HepG2 (cell line): ENCODE results near the gene MYO15A. TPM values are rescaled to one million over a fixed set of nuclear protein-coding genes. Genes with fewer than 3 reads are reported as not detected.

Source experiments
- ATAC-seq: fragments of 200-7000 bp; cut with Tn5 transposase; 3 replicates; pipeline ENCODE4 v1.9.1; 2020; ENCODE audit warnings: mild to moderate bottlenecking, moderate library complexity
- BruUV-seq: library from RNA; stranded (reverse); fragments of 400-500 nt; replicated peaks from 2 replicates; lab custom pipeline; 2021; lab: Mats Ljungman, UMichigan
- CTCF ChIA-PET: fragments of 300-600 bp; formaldehyde crosslinking; extraction: SDS; loops from one replicate; lab custom pipeline; 2021; ENCODE audit warnings: low total read pairs, inconsistent platforms, low intra/inter-chr PET ratio; lab: Yijun Ruan, JAX
- POLR2A ChIA-PET: fragments of 350-600 bp; sonication (Branson Sonifier 250); formaldehyde crosslinking; loops from one replicate; lab custom pipeline; 2020; ENCODE audit warnings: antibody characterized with exemption, inconsistent platforms; lab: Yijun Ruan, JAX
- DNase-seq: peaks from one replicate; pipeline ENCODE4 v3.0.0-alpha.2; 2015; ENCODE audit warnings: low spot score
- FAIRE-seq: peaks from 3 replicates; lab custom pipeline; 2011; peaks lifted over from hg19 to GRCh38; lab: Jason Lieb, UNC
- H2AFZ ChIP-seq: one replicate; pipeline ENCODE4 v1.6.1; 2011; ENCODE audit warnings: low read length, inconsistent platforms
- H3K27ac ChIP-seq: fragments of 300-600 bp; 3 replicates; pipeline ENCODE4 v1.8.0; 2011; ENCODE audit warnings: mixed run types, mild to moderate bottlenecking, mixed read lengths, low read length, inconsistent platforms; ENCODE audit not compliant: insufficient read depth; ENCODE audit errors: extremely low read length
- H3K27me3 ChIP-seq, 2 experiments: fragments of 200-600 bp in 1 of 2; 2 replicates in 1 of 2; 3 replicates in 1 of 2; pipeline versions ENCODE4 v1.6.0 to v1.8.0; 2011; ENCODE audit warnings: low read length in 2 of 2, mild to moderate bottlenecking in 2 of 2, moderate library complexity in 2 of 2, inconsistent platforms in 1 of 2; ENCODE audit not compliant: insufficient read depth in 2 of 2, control insufficient read depth in 1 of 2
- H3K36me3 ChIP-seq, 2 experiments: fragments of 200-600 bp in 1 of 2; replicated peaks in 1 of 2; 2 replicates in 1 of 2; 3 replicates in 1 of 2; pipeline versions ENCODE4 v1.5.1 to v1.8.0; 2011; ENCODE audit warnings: low read length in 2 of 2, inconsistent platforms in 1 of 2; ENCODE audit not compliant: insufficient read depth in 2 of 2, control insufficient read depth in 1 of 2
- H3K4me1 ChIP-seq: 2 replicates; pipeline ENCODE4 v1.5.1; 2012; ENCODE audit warnings: low read length, inconsistent platforms; ENCODE audit not compliant: insufficient read depth
- H3K4me2 ChIP-seq: 2 replicates; pipeline ENCODE4 v1.6.0; 2011; ENCODE audit warnings: low read depth, low read length, inconsistent platforms
- H3K4me3 ChIP-seq, 3 experiments: fragments of 200-600 bp in 1 of 3; sonication (generic), shearing (Covaris generic) in 1 of 3; replicated peaks in 1 of 3; 2 replicates each; pipeline ENCODE4 v1.5.1; 2011 to 2016; ENCODE audit warnings: low read length in 3 of 3, inconsistent platforms in 2 of 3, low read depth in 2 of 3, mild to moderate bottlenecking in 2 of 3, control low read depth in 1 of 3, mixed read lengths in 1 of 3; ENCODE audit not compliant: insufficient read depth in 1 of 3
- H3K79me2 ChIP-seq: one replicate; pipeline ENCODE4 v1.6.1; 2011; ENCODE audit warnings: low read length, inconsistent platforms; ENCODE audit not compliant: insufficient read depth
- H3K9ac ChIP-seq: 2 replicates; pipeline ENCODE4 v1.6.0; 2011; ENCODE audit warnings: mild to moderate bottlenecking, low read depth, low read length, inconsistent platforms; ENCODE audit not compliant: insufficient read depth
- H3K9me3 ChIP-seq: 2 replicates; pipeline ENCODE4 v1.5.1; 2012; ENCODE audit warnings: mild to moderate bottlenecking, low read length
- H4K20me1 ChIP-seq: 2 replicates; pipeline ENCODE4 v1.6.0; 2011; ENCODE audit warnings: inconsistent platforms, mild to moderate bottlenecking, low read length, moderate library complexity; ENCODE audit not compliant: insufficient read depth
- EEA1 ChIP-seq: sonication (generic); formaldehyde crosslinking; IDR thresholded peaks from 2 replicates; pipeline ENCODE4 v1.5.1; 2020; ENCODE audit warnings: mild to moderate bottlenecking, missing genetic modification reagents, borderline replicate concordance
- SAFB2 ChIP-seq: sonication (generic); formaldehyde crosslinking; IDR thresholded peaks from 2 replicates; pipeline ENCODE4 v1.5.1; 2020; ENCODE audit warnings: missing genetic modification reagents, low read depth, mild to moderate bottlenecking, borderline replicate concordance
- SMAD3 ChIP-seq: sonication (generic); formaldehyde crosslinking; IDR thresholded peaks from 2 replicates; pipeline ENCODE4 v1.4.0; 2020; ENCODE audit warnings: missing genetic modification reagents
- ZNF556 ChIP-seq: sonication (generic); formaldehyde crosslinking; IDR thresholded peaks from 2 replicates; pipeline ENCODE4 v1.4.0; 2020; ENCODE audit warnings: mild to moderate bottlenecking, missing genetic modification reagents, borderline replicate concordance
- WGBS: methylation state at CpG from one replicate; pipeline ENCODE4 v1.1.6; 2017; ENCODE audit warnings: low lambda C conversion rate; 5-methylcytosine and 5-hydroxymethylcytosine counted together
- in situ Hi-C: cut with HindIII; loops from 2 replicates; pipeline ENCODE4 v1.10.0; 2017; ENCODE audit warnings: low pct_unique_long_range_greater_than_20kb; ENCODE audit not compliant: extremely low pct_ligation_motif_present
- intact Hi-C: fragments of 100-400 bp; cut with micrococcal nuclease; formaldehyde crosslinking; loops from one replicate; pipeline ENCODE4 v1.10.0; 2022; ENCODE audit not compliant: unreplicated experiment
- polyA plus RNA-seq, 8 experiments: library from polyadenylated mRNA; depleted of rRNA in 3 of 8; stranded (reverse) in 7 of 8; unstranded in 1 of 8; fragments of >200 nt; fragmentation: Illumina TruSeq in 4 of 8; extraction: Trizol in 4 of 8; gene quantifications; 2 replicates each; pipeline versions ENCODE4 v1.2.1 to v1.2.3, GENCODE V29; 2011 to 2016; ENCODE audit warnings: low read depth in 4 of 8, missing spikeins in 1 of 8, mixed read lengths in 1 of 8; ENCODE audit not compliant: insufficient read depth in 1 of 8
- total RNA-seq, 5 experiments: library from RNA; depleted of rRNA; stranded (reverse); fragments of >200 nt; fragmentation: Illumina TruSeq; extraction: Trizol; gene quantifications; 2 replicates each; pipeline ENCODE4 v1.2.3, GENCODE V29; 2016; ENCODE audit warnings: low read depth in 1 of 5
- TF ChIP-seq, protein P1 (sequence below): sonication (generic); formaldehyde crosslinking; IDR thresholded peaks from 2 replicates; pipeline ENCODE4 v1.5.0; 2020; ENCODE audit warnings: mild to moderate bottlenecking, missing genetic modification reagents
- TF ChIP-seq, protein P2 (sequence below): sonication (generic); formaldehyde crosslinking; IDR thresholded peaks from 2 replicates; pipeline ENCODE4 v1.8.1; 2023; ENCODE audit warnings: missing genetic modification reagents, inconsistent platforms, borderline replicate concordance
- TF ChIP-seq, protein P3 (sequence below): sonication (generic); formaldehyde crosslinking; conservative IDR thresholded peaks from 2 replicates; pipeline ENCODE4 v1.8.1; 2023; ENCODE audit warnings: missing genetic modification reagents
- TF ChIP-seq, protein P4 (sequence below): sonication (generic); formaldehyde crosslinking; IDR thresholded peaks from 2 replicates; pipeline ENCODE4 v1.4.0; 2020; ENCODE audit warnings: missing genetic modification reagents, mild to moderate bottlenecking, borderline replicate concordance

The MYO15A gene
- total and polyA plus RNA-seq, 2 of the 13 experiments (the other 11 are each of a cell fraction or from before 2014, with no cell fraction given): 0.07 to 0.20 TPM

GRCh38 chr17:18182110-18182977 lies 73.8 kb downstream of the MYO15A start:
- intact Hi-C loops: no loop called here
- FAIRE-seq: peak; percentile 15
- H3K79me2 ChIP-seq: peaks cover 32% of the 10 kb centered on the region
- CTCF ChIA-PET: no interaction called here
- no peak for DNase-seq
- peaks cover 29% of the 10 kb centered on the region for H4K20me1 ChIP-seq
- peak overlapping the region; percentile 80 to 96 (median 81) for H3K4me3 ChIP-seq
- BruUV-seq: no TSS peak
- peaks cover 2 to 6% of the 10 kb centered on the region in 2 experiments; a peak in 3 of 5 replicates for H3K36me3 ChIP-seq
- ATAC-seq: peak; percentile 1; the same call in 1 of the 3 replicates
- H3K9me3 ChIP-seq: no peaks in the 10 kb centered on the region
- H3K9ac ChIP-seq: peak overlapping the region; percentile 87
- H2AFZ ChIP-seq: no peak overlapping the region
- H3K27me3 ChIP-seq: no peaks in the 10 kb centered on the region
- WGBS: 26% methylated on average over 25 of the region's 28 CpGs
- peak overlapping the region; percentile 96 for H3K27ac ChIP-seq
- POLR2A ChIA-PET: interaction anchor here (1.0 to 2.6 kb wide), 15 partner anchors 9 to 676 kb away, joined by 3 to 29 read pairs (median 4); partner anchors contain the start of genes LLGL1, PRPSAP2 and SHMT1
- in situ Hi-C loops: no loop called here
- H3K4me2 ChIP-seq: peak overlapping the region; percentile 99
- peaks cover 46% of the 10 kb centered on the region for H3K4me1 ChIP-seq
- TF ChIP-seq SAFB2 (CRISPR knock-in tag) (no peak; the same call in 1 of the 2 replicates), SMAD3 (CRISPR knock-in tag) (0 out of 2 replicates have a peak, but pooled peaks have one; percentile 12), ZNF556 (CRISPR knock-in tag) (no peak), EEA1 (0 out of 2 replicates have a peak, but pooled peaks have one; percentile 35)
- TF ChIP-seq, protein P1, sequence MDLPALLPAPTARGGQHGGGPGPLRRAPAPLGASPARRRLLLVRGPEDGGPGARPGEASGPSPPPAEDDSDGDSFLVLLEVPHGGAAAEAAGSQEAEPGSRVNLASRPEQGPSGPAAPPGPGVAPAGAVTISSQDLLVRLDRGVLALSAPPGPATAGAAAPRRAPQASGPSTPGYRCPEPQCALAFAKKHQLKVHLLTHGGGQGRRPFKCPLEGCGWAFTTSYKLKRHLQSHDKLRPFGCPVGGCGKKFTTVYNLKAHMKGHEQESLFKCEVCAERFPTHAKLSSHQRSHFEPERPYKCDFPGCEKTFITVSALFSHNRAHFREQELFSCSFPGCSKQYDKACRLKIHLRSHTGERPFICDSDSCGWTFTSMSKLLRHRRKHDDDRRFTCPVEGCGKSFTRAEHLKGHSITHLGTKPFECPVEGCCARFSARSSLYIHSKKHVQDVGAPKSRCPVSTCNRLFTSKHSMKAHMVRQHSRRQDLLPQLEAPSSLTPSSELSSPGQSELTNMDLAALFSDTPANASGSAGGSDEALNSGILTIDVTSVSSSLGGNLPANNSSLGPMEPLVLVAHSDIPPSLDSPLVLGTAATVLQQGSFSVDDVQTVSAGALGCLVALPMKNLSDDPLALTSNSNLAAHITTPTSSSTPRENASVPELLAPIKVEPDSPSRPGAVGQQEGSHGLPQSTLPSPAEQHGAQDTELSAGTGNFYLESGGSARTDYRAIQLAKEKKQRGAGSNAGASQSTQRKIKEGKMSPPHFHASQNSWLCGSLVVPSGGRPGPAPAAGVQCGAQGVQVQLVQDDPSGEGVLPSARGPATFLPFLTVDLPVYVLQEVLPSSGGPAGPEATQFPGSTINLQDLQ (CRISPR knock-in tag): 0 out of 2 replicates have a peak, but pooled peaks have one; percentile 65
- TF ChIP-seq, protein P2, sequence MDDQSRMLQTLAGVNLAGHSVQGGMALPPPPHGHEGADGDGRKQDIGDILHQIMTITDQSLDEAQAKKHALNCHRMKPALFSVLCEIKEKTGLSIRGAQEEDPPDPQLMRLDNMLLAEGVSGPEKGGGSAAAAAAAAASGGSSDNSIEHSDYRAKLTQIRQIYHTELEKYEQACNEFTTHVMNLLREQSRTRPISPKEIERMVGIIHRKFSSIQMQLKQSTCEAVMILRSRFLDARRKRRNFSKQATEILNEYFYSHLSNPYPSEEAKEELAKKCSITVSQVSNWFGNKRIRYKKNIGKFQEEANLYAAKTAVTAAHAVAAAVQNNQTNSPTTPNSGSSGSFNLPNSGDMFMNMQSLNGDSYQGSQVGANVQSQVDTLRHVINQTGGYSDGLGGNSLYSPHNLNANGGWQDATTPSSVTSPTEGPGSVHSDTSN (CRISPR knock-in tag): peak; percentile 8; the same call in 1 of the 2 replicates
- TF ChIP-seq, protein P3, sequence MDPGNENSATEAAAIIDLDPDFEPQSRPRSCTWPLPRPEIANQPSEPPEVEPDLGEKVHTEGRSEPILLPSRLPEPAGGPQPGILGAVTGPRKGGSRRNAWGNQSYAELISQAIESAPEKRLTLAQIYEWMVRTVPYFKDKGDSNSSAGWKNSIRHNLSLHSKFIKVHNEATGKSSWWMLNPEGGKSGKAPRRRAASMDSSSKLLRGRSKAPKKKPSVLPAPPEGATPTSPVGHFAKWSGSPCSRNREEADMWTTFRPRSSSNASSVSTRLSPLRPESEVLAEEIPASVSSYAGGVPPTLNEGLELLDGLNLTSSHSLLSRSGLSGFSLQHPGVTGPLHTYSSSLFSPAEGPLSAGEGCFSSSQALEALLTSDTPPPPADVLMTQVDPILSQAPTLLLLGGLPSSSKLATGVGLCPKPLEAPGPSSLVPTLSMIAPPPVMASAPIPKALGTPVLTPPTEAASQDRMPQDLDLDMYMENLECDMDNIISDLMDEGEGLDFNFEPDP (CRISPR knock-in tag): 0 out of 2 replicates have a peak, but pooled peaks have one; percentile 88
- TF ChIP-seq, protein P4, sequence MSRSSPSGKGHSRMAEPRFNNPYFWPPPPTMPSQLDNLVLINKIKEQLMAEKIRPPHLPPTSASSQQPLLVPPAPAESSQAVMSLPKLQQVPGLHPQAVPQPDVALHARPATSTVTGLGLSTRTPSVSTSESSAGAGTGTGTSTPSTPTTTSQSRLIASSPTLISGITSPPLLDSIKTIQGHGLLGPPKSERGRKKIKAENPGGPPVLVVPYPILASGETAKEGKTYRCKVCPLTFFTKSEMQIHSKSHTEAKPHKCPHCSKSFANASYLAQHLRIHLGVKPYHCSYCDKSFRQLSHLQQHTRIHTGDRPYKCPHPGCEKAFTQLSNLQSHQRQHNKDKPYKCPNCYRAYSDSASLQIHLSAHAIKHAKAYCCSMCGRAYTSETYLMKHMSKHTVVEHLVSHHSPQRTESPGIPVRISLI: 0 out of 2 replicates have a peak, but pooled peaks have one; percentile 28
